A673 (cell line): Measurements from ENCODE around the gene CNOT2.

Source experiments
- EZH2 ChIP-seq: fragments of 200-600 bp; sonication (generic); IDR thresholded peaks from 2 replicates; pipeline ENCODE4 v1.6.1; 2017; ENCODE audit warnings: borderline replicate concordance, low read depth, mild to moderate bottlenecking, mixed read lengths, antibody characterized with exemption, low read length; ENCODE audit not compliant: poor library complexity, severe bottlenecking
- TF ChIP-seq, protein P1 (sequence below): fragments of 300-800, 200-600 bp; sonication (generic); conservative IDR thresholded peaks from 2 replicates; pipeline ENCODE4 v1.5.1; 2017; ENCODE audit warnings: low read depth, mild to moderate bottlenecking, antibody characterized with exemption, low read length, moderate library complexity, mixed read lengths

GRCh38 chr12:70317781-70318180 is 74.5 kb downstream of the CNOT2 start:
- TF ChIP-seq, protein P1, sequence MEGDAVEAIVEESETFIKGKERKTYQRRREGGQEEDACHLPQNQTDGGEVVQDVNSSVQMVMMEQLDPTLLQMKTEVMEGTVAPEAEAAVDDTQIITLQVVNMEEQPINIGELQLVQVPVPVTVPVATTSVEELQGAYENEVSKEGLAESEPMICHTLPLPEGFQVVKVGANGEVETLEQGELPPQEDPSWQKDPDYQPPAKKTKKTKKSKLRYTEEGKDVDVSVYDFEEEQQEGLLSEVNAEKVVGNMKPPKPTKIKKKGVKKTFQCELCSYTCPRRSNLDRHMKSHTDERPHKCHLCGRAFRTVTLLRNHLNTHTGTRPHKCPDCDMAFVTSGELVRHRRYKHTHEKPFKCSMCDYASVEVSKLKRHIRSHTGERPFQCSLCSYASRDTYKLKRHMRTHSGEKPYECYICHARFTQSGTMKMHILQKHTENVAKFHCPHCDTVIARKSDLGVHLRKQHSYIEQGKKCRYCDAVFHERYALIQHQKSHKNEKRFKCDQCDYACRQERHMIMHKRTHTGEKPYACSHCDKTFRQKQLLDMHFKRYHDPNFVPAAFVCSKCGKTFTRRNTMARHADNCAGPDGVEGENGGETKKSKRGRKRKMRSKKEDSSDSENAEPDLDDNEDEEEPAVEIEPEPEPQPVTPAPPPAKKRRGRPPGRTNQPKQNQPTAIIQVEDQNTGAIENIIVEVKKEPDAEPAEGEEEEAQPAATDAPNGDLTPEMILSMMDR, result no peak
- TF ChIP-seq EZH2, result no peak
